Keratinocyte (primary cell): ENCODE measurements around the gene WDR49. TPM values are rescaled to one million over a fixed set of nuclear protein-coding genes. Genes with fewer than 3 reads are reported as not detected.

Source experiments
- DNase-seq: peaks from one replicate; pipeline ENCODE4 v3.0.0-alpha.2; 2011; ENCODE audit warnings: low read depth, missing footprints, low spot score
- FAIRE-seq: peaks from 2 replicates; lab custom pipeline; 2011; peaks lifted over from hg19 to GRCh38; lab: Jason Lieb, UNC
- H2AFZ ChIP-seq: 2 replicates; pipeline ENCODE4 v1.6.0; 2012; ENCODE audit warnings: low read length, control low read depth, inconsistent platforms; ENCODE audit not compliant: control insufficient read depth
- H3K27ac ChIP-seq: 2 replicates; pipeline ENCODE4 v1.5.1; 2011; ENCODE audit warnings: low read length; ENCODE audit not compliant: control insufficient read depth, insufficient read depth
- H3K27me3 ChIP-seq: 3 replicates; pipeline ENCODE4 v1.6.0; 2011; ENCODE audit warnings: low read length; ENCODE audit not compliant: control insufficient read depth, insufficient read depth; ENCODE audit errors: extremely low read depth
- H3K36me3 ChIP-seq, 2 experiments: 2 replicates in 1 of 2; 3 replicates in 1 of 2; pipeline ENCODE4 v1.5.1; 2011; ENCODE audit warnings: low read length in 2 of 2, mild to moderate bottlenecking in 1 of 2; ENCODE audit not compliant: control insufficient read depth in 2 of 2, insufficient read depth in 2 of 2; ENCODE audit errors: extremely low read depth in 1 of 2
- H3K4me1 ChIP-seq: 3 replicates; pipeline ENCODE4 v1.5.1; 2011; ENCODE audit warnings: low read length; ENCODE audit not compliant: control insufficient read depth, insufficient read depth; ENCODE audit errors: extremely low read depth
- H3K4me2 ChIP-seq: 3 replicates; pipeline ENCODE4 v1.6.0; 2011; ENCODE audit warnings: low read depth, low read length; ENCODE audit not compliant: control insufficient read depth, insufficient read depth; ENCODE audit errors: extremely low read depth
- H3K4me3 ChIP-seq, 3 experiments: fragments of 200-600 bp in 1 of 3; sonication (generic) in 1 of 3; 2 replicates in 2 of 3; 3 replicates in 1 of 3; pipeline ENCODE4 v1.5.1; 2011 to 2016; ENCODE audit warnings: low read length in 3 of 3, mild to moderate bottlenecking in 3 of 3, control low read depth in 2 of 3, inconsistent platforms in 1 of 3, low read depth in 1 of 3, mixed read lengths in 1 of 3, mixed run types in 1 of 3, moderate library complexity in 1 of 3; ENCODE audit not compliant: control insufficient read depth in 2 of 3, insufficient read depth in 2 of 3; ENCODE audit errors: extremely low read depth in 1 of 3
- H3K79me2 ChIP-seq: 2 replicates; pipeline ENCODE4 v1.6.0; 2012; ENCODE audit warnings: low read length; ENCODE audit not compliant: control insufficient read depth, insufficient read depth
- H3K9ac ChIP-seq: 3 replicates; pipeline ENCODE4 v1.6.0; 2011; ENCODE audit warnings: low read length; ENCODE audit not compliant: control insufficient read depth, insufficient read depth; ENCODE audit errors: extremely low read depth
- H3K9me1 ChIP-seq: 3 replicates; pipeline ENCODE4 v1.6.0; 2011; ENCODE audit warnings: low read length; ENCODE audit not compliant: control insufficient read depth, insufficient read depth; ENCODE audit errors: extremely low read depth
- H3K9me3 ChIP-seq: 2 replicates; pipeline ENCODE4 v1.5.1; 2012; ENCODE audit warnings: low read depth, low read length; ENCODE audit not compliant: control insufficient read depth
- H4K20me1 ChIP-seq: 3 replicates; pipeline ENCODE4 v1.6.0; 2011; ENCODE audit warnings: low read length; ENCODE audit not compliant: control insufficient read depth, insufficient read depth; ENCODE audit errors: extremely low read depth
- CTCF ChIP-seq, 3 experiments: IDR thresholded peaks in 1 of 3; conservative IDR thresholded peaks in 1 of 3; optimal IDR thresholded peaks in 1 of 3; 2 replicates in 2 of 3; 3 replicates in 1 of 3; pipeline versions ENCODE3 to v1.5.1; 2011; ENCODE audit warnings: low read length in 3 of 3, mild to moderate bottlenecking in 3 of 3, moderate library complexity in 2 of 3, control low read depth in 1 of 3, inconsistent platforms in 1 of 3; ENCODE audit not compliant: insufficient read depth in 2 of 3; ENCODE audit errors: extremely low read depth in 1 of 3
- EZH2 ChIP-seq: IDR thresholded peaks from one replicate; pipeline ENCODE4 v1.6.1; 2012; ENCODE audit warnings: inconsistent platforms, mild to moderate bottlenecking, low read length, moderate library complexity
- dilution Hi-C: fragments of 300-500 bp; cut with MboI; formaldehyde crosslinking; loops from one replicate; pipeline ENCODE4 v1.7.0; 2020; ENCODE audit warnings: low sequenced_read_pairs; ENCODE audit not compliant: extremely low pct_ligation_motif_present
- polyA plus RNA-seq, 5 experiments: library from polyadenylated mRNA; depleted of rRNA in 3 of 5; stranded (reverse) in 3 of 5; stranded (forward) in 1 of 5; unstranded in 1 of 5; fragments of >200 nt; gene quantifications; 1 replicate in 1 of 5; 2 replicates in 3 of 5; 3 replicates in 1 of 5; pipeline versions ENCODE4 v1.2.1 to v1.2.3, GENCODE V29; 2011 to 2012; ENCODE audit warnings: missing spikeins in 2 of 5, low read depth in 1 of 5, low replicate concordance in 1 of 5

The WDR49 gene
- polyA plus RNA-seq, 1 donor (not counting 4 experiments of a cell fraction or from before 2014, with no cell fraction given), result not detected

GRCh38 chr3:167679526-167679925 is 25.8 kb upstream of the WDR49 start:
- H3K4me2 ChIP-seq, result no peak overlapping the region
- H3K4me1 ChIP-seq, result no peaks in the 10 kb centered on the region
- no peak overlapping the region for H3K9ac ChIP-seq
- dilution Hi-C loops, result no loop called here
- no peaks in the 10 kb centered on the region for H4K20me1 ChIP-seq
- H3K9me1 ChIP-seq, result no peaks in the 10 kb centered on the region
- no peaks in the 10 kb centered on the region for H3K27me3 ChIP-seq
- H2AFZ ChIP-seq, result no peak overlapping the region
- H3K79me2 ChIP-seq, result no peaks in the 10 kb centered on the region
- DNase-seq, result no peak
- no peak overlapping the region for H3K27ac ChIP-seq
- H3K4me3 ChIP-seq, result no peak overlapping the region
- H3K36me3 ChIP-seq, result peaks cover 2 to 7% of the 10 kb centered on the region in 2 experiments
- TF ChIP-seq EZH2 (no peak), CTCF (optimal IDR thresholded peaks at IDR 0.05 in 1 of 3, IDR thresholded peaks at IDR 0.05 in 1 of 3, conservative IDR thresholded peaks at IDR 0.05 in 1 of 3; ENCODE audit: extremely low read depth in 1 of 3, insufficient read depth in 2 of 3, low read length in 3 of 3) (no peak)
- FAIRE-seq, result no peak
- peaks cover 2% of the 10 kb centered on the region for H3K9me3 ChIP-seq

DNA sequence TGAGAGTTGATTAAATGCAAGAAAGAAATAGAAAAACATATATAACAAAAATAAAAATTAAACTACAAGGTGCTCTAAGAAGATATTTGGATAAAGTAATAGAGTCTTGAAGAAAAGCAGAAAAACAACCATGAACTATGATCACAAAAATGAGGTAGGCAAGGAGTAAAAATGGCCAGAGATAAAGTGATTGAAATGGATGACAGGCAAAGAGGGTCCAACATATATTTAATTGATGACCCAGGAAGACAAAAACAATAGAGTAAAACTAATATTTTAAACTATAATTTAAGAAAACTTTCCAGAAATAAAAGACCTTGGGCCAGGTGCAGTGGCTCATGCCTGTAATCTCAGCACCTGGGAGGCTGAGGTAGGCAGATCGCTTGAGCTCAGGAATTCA is 22.1 kb upstream of the WDR49 start:
- DNase-seq (no peak), FAIRE-seq (no peak)
- Histone ChIP-seq H4K20me1 (no peaks in the 10 kb centered on the region), H3K9me1 (no peaks in the 10 kb centered on the region), H3K79me2 (no peaks in the 10 kb centered on the region), H3K9ac (no peak overlapping the region), H3K9me3 (peaks cover 2% of the 10 kb centered on the region), H2AFZ (no peak overlapping the region), H3K4me1 (no peaks in the 10 kb centered on the region), H3K4me3 (no peak overlapping the region), H3K27me3 (no peaks in the 10 kb centered on the region), H3K36me3 (peaks cover 4 to 5% of the 10 kb centered on the region in 2 experiments), H3K4me2 (no peak overlapping the region), H3K27ac (no peak overlapping the region)
- dilution Hi-C loops, result no loop called here
- TF ChIP-seq EZH2 (no peak), CTCF (optimal IDR thresholded peaks at IDR 0.05 in 1 of 3, IDR thresholded peaks at IDR 0.05 in 1 of 3, conservative IDR thresholded peaks at IDR 0.05 in 1 of 3; ENCODE audit: extremely low read depth in 1 of 3, insufficient read depth in 2 of 3, low read length in 3 of 3) (no peak)
